IPS DF 19.7 (cell line): ENCODE data around the gene DET1.
"Not testable (repeated sequence)": the region's sequence is repeated elsewhere in the genome, so short reads cannot be mapped to it uniquely, and the experiment has no call there.

Experiments used
- DNase-seq: peaks from one replicate; pipeline ENCODE4 v3.0.0-alpha.2; 2013; ENCODE audit warnings: low read depth, low spot score

Gene DET1

GRCh38 chr15:88546248-88547129 is at the start of gene DET1:
Gene DET1, minus strand, starts transcription at chr15:88546681. Its CDS starts 14,976 bp downstream, at chr15:88531705.
- DNase-seq: peak; percentile 91

- no peak for DNase-seq
These were observed 44.9 kb upstream of the DET1 start for GRCh38 chr15:88591384-88591783.

GRCh38 chr15:88590759-88591158 is 44.3 kb upstream of the DET1 start:
- no peak for DNase-seq

- no peak for DNase-seq
These were observed 40.1 kb upstream of the DET1 start for GRCh38 chr15:88586401-88587162.

- DNase-seq: no peak
These were observed 34.1 kb upstream of the DET1 start for GRCh38 chr15:88580532-88580931.

- no peak for DNase-seq
These were observed 32.8 kb upstream of the DET1 start for GRCh38 chr15:88579322-88579721.

GRCh38 chr15:88574655-88575054 is 28.2 kb upstream of the DET1 start:
- no peak for DNase-seq

GRCh38 chr15:88574077-88574476 is 27.6 kb upstream of the DET1 start:
- DNase-seq: no peak

- no peak for DNase-seq
These were observed 25.4 kb upstream of the DET1 start for GRCh38 chr15:88571852-88572259.

GRCh38 chr15:88571153-88571851 is 24.8 kb upstream of the DET1 start:
- DNase-seq: no peak

GRCh38 chr15:88568589-88568988 is 22.1 kb upstream of the DET1 start:
- no peak for DNase-seq

- DNase-seq: no peak
These were observed 18.3 kb upstream of the DET1 start for GRCh38 chr15:88564741-88565140.

GRCh38 chr15:88563638-88564037 is 17.2 kb upstream of the DET1 start:
- DNase-seq: no peak

GRCh38 chr15:88559565-88559964 is 13.1 kb upstream of the DET1 start:
- DNase-seq: not testable (repeated sequence)

- not testable (repeated sequence) for DNase-seq
These were observed 11.5 kb upstream of the DET1 start for GRCh38 chr15:88558026-88558425.

GRCh38 chr15:88548009-88548408 is 1.5 kb upstream of the DET1 start:
- DNase-seq: not testable (repeated sequence)

- not testable (repeated sequence) for DNase-seq
These were observed 768 bp downstream of the DET1 start for GRCh38 chr15:88545578-88546247.

- DNase-seq: no peak
These were observed 3.3 kb downstream of the DET1 start for GRCh38 chr15:88543065-88543776.

GRCh38 chr15:88542342-88542733 is 4.1 kb downstream of the DET1 start:
- DNase-seq: no peak

GRCh38 chr15:88541709-88542341 is 4.7 kb downstream of the DET1 start:
- no peak for DNase-seq
